ENCODE measurements around the gene POLR1G.

The POLR1G gene

GRCh38 chr19:45370410-45371204 is 35.8 kb upstream of the POLR1G start, which contains the start of gene ERCC2:
Gene ERCC2 (minus strand): TSS chr19:45370573. CDS start chr19:45370540, 33 bp downstream.
- H3K9ac ChIP-seq (ENCODE audit: low read depth, low read length): peak within 1 kb of the TSS; percentile 79
- peak within 1 kb of the TSS; percentile 82 for H3K27ac ChIP-seq (ENCODE audit: low read depth, low read length)
- no peaks in the 10 kb centered on the region for H3K27me3 ChIP-seq (ENCODE audit: control insufficient read depth, insufficient read depth, low read length)
- H3K36me3 ChIP-seq (ENCODE audit: control insufficient read depth, insufficient read depth, low read length): peaks cover 20% of the 10 kb centered on the region
- peak within 1 kb of the TSS; percentile 92 for H3K4me3 ChIP-seq (ENCODE audit: low read depth, low read length)
- no peaks in the 10 kb centered on the region for H3K9me3 ChIP-seq (ENCODE audit: control insufficient read depth, insufficient read depth, low read length)
- no peaks in the 10 kb centered on the region for H3K4me1 ChIP-seq (ENCODE audit: control insufficient read depth, insufficient read depth, low read length)

- Histone ChIP-seq H3K27me3 (ENCODE audit: control insufficient read depth, insufficient read depth, low read length) (no peaks in the 10 kb centered on the region), H3K36me3 (ENCODE audit: control insufficient read depth, insufficient read depth, low read length) (no peaks in the 10 kb centered on the region), H3K9ac (ENCODE audit: low read depth, low read length) (no peak overlapping the region), H3K4me3 (ENCODE audit: low read depth, low read length) (no peak overlapping the region), H3K4me1 (ENCODE audit: control insufficient read depth, insufficient read depth, low read length) (0 out of 2 replicates have a peak, but pooled peaks cover 2% of the 10 kb centered on the region), H3K27ac (ENCODE audit: low read depth, low read length) (peak overlapping the region; percentile 42), H3K9me3 (ENCODE audit: control insufficient read depth, insufficient read depth, low read length) (no peaks in the 10 kb centered on the region)
Measured at GRCh38 chr19:45376045-45376724, 30.3 kb upstream of the POLR1G start.

GRCh38 chr19:45380107-45380506 is 26.3 kb upstream of the POLR1G start:
- H3K27ac ChIP-seq (ENCODE audit: low read depth, low read length): no peak overlapping the region
- peaks cover 2% of the 10 kb centered on the region for H3K27me3 ChIP-seq (ENCODE audit: control insufficient read depth, insufficient read depth, low read length)
- H3K9me3 ChIP-seq (ENCODE audit: control insufficient read depth, insufficient read depth, low read length): no peaks in the 10 kb centered on the region
- no peaks in the 10 kb centered on the region for H3K36me3 ChIP-seq (ENCODE audit: control insufficient read depth, insufficient read depth, low read length)
- H3K4me3 ChIP-seq (ENCODE audit: low read depth, low read length): no peak overlapping the region
- no peak overlapping the region for H3K9ac ChIP-seq (ENCODE audit: low read depth, low read length)
- H3K4me1 ChIP-seq (ENCODE audit: control insufficient read depth, insufficient read depth, low read length): 0 out of 2 replicates have a peak, but pooled peaks cover 2% of the 10 kb centered on the region

- no peak overlapping the region for H3K4me3 ChIP-seq (ENCODE audit: low read depth, low read length)
- H3K9ac ChIP-seq (ENCODE audit: low read depth, low read length): no peak overlapping the region
- H3K4me1 ChIP-seq (ENCODE audit: control insufficient read depth, insufficient read depth, low read length): no peaks in the 10 kb centered on the region
- H3K9me3 ChIP-seq (ENCODE audit: control insufficient read depth, insufficient read depth, low read length): no peaks in the 10 kb centered on the region
- peaks cover 14% of the 10 kb centered on the region for H3K27me3 ChIP-seq (ENCODE audit: control insufficient read depth, insufficient read depth, low read length)
- no peaks in the 10 kb centered on the region for H3K36me3 ChIP-seq (ENCODE audit: control insufficient read depth, insufficient read depth, low read length)
- no peak overlapping the region for H3K27ac ChIP-seq (ENCODE audit: low read depth, low read length)
Measured at GRCh38 chr19:45382426-45382825, 24.0 kb upstream of the POLR1G start.

GRCh38 chr19:45385392-45386221 is 20.8 kb upstream of the POLR1G start:
- Histone ChIP-seq H3K4me3 (ENCODE audit: low read depth, low read length) (no peak overlapping the region; the same call in 1 of the 2 replicates), H3K9me3 (ENCODE audit: control insufficient read depth, insufficient read depth, low read length) (no peaks in the 10 kb centered on the region), H3K9ac (ENCODE audit: low read depth, low read length) (no peak overlapping the region), H3K36me3 (ENCODE audit: control insufficient read depth, insufficient read depth, low read length) (no peaks in the 10 kb centered on the region), H3K4me1 (ENCODE audit: control insufficient read depth, insufficient read depth, low read length) (no peaks in the 10 kb centered on the region), H3K27ac (ENCODE audit: low read depth, low read length) (no peak overlapping the region), H3K27me3 (ENCODE audit: control insufficient read depth, insufficient read depth, low read length) (peaks cover 14% of the 10 kb centered on the region)

GRCh38 chr19:45391346-45391745 is 15.1 kb upstream of the POLR1G start:
- H3K36me3 ChIP-seq (ENCODE audit: control insufficient read depth, insufficient read depth, low read length): peaks cover 4% of the 10 kb centered on the region; the same call in 1 of the 2 replicates
- no peak overlapping the region for H3K27ac ChIP-seq (ENCODE audit: low read depth, low read length)
- peaks cover 5% of the 10 kb centered on the region for H3K27me3 ChIP-seq (ENCODE audit: control insufficient read depth, insufficient read depth, low read length)
- H3K4me1 ChIP-seq (ENCODE audit: control insufficient read depth, insufficient read depth, low read length): 0 out of 2 replicates have a peak, but pooled peaks cover 3% of the 10 kb centered on the region
- no peak overlapping the region for H3K4me3 ChIP-seq (ENCODE audit: low read depth, low read length)
- H3K9me3 ChIP-seq (ENCODE audit: control insufficient read depth, insufficient read depth, low read length): no peaks in the 10 kb centered on the region
- no peak overlapping the region for H3K9ac ChIP-seq (ENCODE audit: low read depth, low read length)

GRCh38 chr19:45391871-45392665 is 14.4 kb upstream of the POLR1G start:
- Histone ChIP-seq H3K27ac (ENCODE audit: low read depth, low read length) (no peak overlapping the region), H3K27me3 (ENCODE audit: control insufficient read depth, insufficient read depth, low read length) (peaks cover 8% of the 10 kb centered on the region; the same call in 1 of the 2 replicates), H3K9me3 (ENCODE audit: control insufficient read depth, insufficient read depth, low read length) (no peaks in the 10 kb centered on the region), H3K9ac (ENCODE audit: low read depth, low read length) (no peak overlapping the region), H3K4me1 (ENCODE audit: control insufficient read depth, insufficient read depth, low read length) (0 out of 2 replicates have a peak, but pooled peaks cover 3% of the 10 kb centered on the region), H3K36me3 (ENCODE audit: control insufficient read depth, insufficient read depth, low read length) (peaks cover 4% of the 10 kb centered on the region; the same call in 1 of the 2 replicates), H3K4me3 (ENCODE audit: low read depth, low read length) (no peak overlapping the region)

GRCh38 chr19:45395821-45396617 is 10.4 kb upstream of the POLR1G start:
- Histone ChIP-seq H3K4me1 (ENCODE audit: control insufficient read depth, insufficient read depth, low read length) (peaks cover 7% of the 10 kb centered on the region; the same call in 1 of the 2 replicates), H3K9me3 (ENCODE audit: control insufficient read depth, insufficient read depth, low read length) (no peaks in the 10 kb centered on the region), H3K27me3 (ENCODE audit: control insufficient read depth, insufficient read depth, low read length) (peaks cover 17% of the 10 kb centered on the region; the same call in 1 of the 2 replicates), H3K9ac (ENCODE audit: low read depth, low read length) (no peak overlapping the region), H3K27ac (ENCODE audit: low read depth, low read length) (no peak overlapping the region), H3K4me3 (ENCODE audit: low read depth, low read length) (peak overlapping the region; percentile 47; the same call in 1 of the 2 replicates), H3K36me3 (ENCODE audit: control insufficient read depth, insufficient read depth, low read length) (peaks cover 4% of the 10 kb centered on the region; the same call in 1 of the 2 replicates)

- H3K4me1 ChIP-seq (ENCODE audit: control insufficient read depth, insufficient read depth, low read length): peaks cover 22% of the 10 kb centered on the region
- H3K4me3 ChIP-seq (ENCODE audit: low read depth, low read length): no peak overlapping the region
- no peaks in the 10 kb centered on the region for H3K9me3 ChIP-seq (ENCODE audit: control insufficient read depth, insufficient read depth, low read length)
- H3K27ac ChIP-seq (ENCODE audit: low read depth, low read length): no peak overlapping the region
- no peak overlapping the region for H3K9ac ChIP-seq (ENCODE audit: low read depth, low read length)
- H3K36me3 ChIP-seq (ENCODE audit: control insufficient read depth, insufficient read depth, low read length): no peaks in the 10 kb centered on the region
- peaks cover 17% of the 10 kb centered on the region for H3K27me3 ChIP-seq (ENCODE audit: control insufficient read depth, insufficient read depth, low read length)
Measured at GRCh38 chr19:45400192-45400591, 6.3 kb upstream of the POLR1G start.

All from HUES48 (cell line).